ENCODE measurements around the gene ARHGAP15.

Gene ARHGAP15

GRCh38 chr2:143345887-143346787, 216.9 kb downstream of the ARHGAP15 start:
- no peak for DNase-seq

GRCh38 chr2:143347271-143347695, 218.1 kb downstream of the ARHGAP15 start:
- no peak for DNase-seq

DNA sequence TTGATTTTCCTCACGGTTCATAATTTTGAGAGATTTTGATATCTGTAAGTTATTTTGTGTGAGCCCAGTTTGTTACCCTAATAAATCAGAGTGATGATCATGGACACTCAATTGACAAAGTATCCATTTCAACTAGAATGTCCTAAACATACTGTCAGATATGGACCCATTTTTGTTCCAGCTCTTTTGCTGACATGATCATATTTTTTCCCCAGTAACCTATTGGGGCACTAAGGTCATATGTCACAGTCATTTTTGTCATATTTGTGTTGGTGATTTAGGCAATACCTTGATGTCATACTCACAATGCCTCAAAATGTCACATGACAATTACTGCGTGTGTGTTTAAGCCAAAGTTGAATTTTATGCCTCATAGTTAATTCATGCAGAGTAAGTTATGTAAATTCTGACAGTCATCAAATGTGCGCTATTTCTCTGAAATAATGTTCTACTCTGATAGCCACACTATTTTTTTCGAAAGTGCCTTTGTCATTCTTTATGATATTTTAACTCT, 218.7 kb downstream of the ARHGAP15 start:
- no peak for DNase-seq

- no peak for DNase-seq
Measured at GRCh38 chr2:143354050-143354750, 225.0 kb downstream of the ARHGAP15 start.

DNA sequence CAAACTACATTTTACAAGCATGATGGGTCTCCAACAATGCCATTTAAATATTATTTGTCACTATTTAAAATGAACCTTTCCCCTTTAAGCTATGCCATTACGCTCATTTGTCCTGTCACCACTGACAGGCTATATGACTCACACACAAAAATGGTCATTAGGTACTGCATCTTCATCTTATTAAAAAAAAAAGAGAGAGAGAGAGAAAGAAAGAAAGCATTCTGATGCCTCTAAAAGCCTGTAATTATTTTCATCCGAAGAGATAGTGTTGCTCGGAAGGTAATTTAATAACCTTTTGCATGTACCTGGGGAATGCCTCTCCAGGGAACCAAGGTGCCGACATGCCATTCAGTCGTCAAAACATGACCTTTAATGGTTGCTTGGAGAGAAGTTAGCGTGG, 226.7 kb downstream of the ARHGAP15 start:
- no peak for DNase-seq

DNA sequence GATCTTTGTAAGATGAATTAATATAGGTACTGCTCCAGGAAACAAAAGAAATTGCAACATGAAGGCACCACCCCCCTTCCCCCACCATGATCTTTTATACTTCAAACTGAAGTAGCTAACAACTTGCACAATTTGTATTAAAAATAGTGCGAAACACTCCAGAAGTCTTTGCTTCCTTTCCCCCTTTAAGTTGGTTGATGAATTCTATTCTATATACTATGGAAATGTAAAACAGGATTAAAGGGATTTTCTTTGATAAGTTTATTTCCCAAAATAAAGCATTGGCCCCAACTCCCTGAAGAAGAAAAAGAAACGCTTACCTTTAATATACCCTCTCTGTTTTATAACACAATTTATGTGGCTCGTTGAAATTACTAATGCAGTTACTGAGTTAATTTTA, 227.1 kb downstream of the ARHGAP15 start:
- DNase-seq: no peak

GRCh38 chr2:143356736-143357446, 227.7 kb downstream of the ARHGAP15 start:
- no peak for DNase-seq

DNA sequence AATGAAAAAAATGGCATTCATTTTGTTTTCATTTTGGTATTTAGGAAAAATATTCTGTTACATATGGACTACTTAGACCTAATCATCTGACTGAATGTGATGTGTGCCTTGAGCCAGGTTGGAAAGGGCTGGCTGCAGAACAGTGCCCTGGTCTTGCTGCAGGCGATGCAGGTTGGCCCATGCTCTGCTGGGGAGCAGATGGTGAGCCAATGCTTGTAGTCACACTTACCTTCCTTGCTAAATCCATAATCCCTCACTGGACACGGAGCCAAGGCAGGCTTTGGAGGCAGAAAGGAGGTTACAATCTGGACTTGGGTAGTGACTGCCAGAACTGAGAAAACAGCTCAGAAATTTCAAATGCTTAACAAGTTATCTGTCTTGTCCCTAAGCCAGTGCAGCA, 228.7 kb downstream of the ARHGAP15 start:
- no peak for DNase-seq

- DNase-seq: no peak
Measured at GRCh38 chr2:143361346-143361745, 232.1 kb downstream of the ARHGAP15 start.

- no peak for DNase-seq
Measured at GRCh38 chr2:143371616-143372015, 242.4 kb downstream of the ARHGAP15 start.

DNA sequence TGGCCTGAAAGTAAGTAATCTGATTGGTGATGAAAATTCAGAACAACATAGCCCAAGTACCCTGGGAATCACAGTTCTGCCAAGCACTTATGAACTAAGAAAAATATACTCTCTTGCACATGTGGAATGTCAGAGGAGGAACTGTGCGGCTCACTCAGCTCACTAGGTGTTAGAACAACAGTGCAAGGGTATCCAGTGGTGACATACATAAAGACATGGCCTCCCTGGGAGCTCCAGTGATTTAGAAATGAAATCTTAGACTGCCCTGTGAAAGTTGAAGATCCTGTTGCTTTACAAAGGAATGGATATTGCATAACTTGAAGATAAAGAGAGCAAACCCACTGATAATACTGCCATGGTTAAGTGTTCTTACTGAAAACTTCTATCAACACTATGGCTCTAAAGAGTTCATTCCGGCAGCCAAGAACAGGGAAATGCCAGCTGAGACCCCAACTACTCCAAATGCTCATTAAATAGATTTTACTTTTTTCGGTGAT, 246.2 kb downstream of the ARHGAP15 start:
- no peak for DNase-seq

- DNase-seq: no peak
Measured at GRCh38 chr2:143378996-143379395, 249.8 kb downstream of the ARHGAP15 start.

- no peak for DNase-seq
Measured at GRCh38 chr2:143379955-143380354, 250.7 kb downstream of the ARHGAP15 start.

GRCh38 chr2:143382573-143382972, 253.4 kb downstream of the ARHGAP15 start:
- no peak for DNase-seq

- no peak for DNase-seq
Measured at GRCh38 chr2:143383016-143383415, 253.8 kb downstream of the ARHGAP15 start.

- DNase-seq: no peak
Measured at GRCh38 chr2:143384111-143384510, 254.9 kb downstream of the ARHGAP15 start.

- no peak for DNase-seq
Measured at GRCh38 chr2:143390171-143390570, 261.0 kb downstream of the ARHGAP15 start.

GRCh38 chr2:143392358-143392757, 263.1 kb downstream of the ARHGAP15 start:
- no peak for DNase-seq

DNA sequence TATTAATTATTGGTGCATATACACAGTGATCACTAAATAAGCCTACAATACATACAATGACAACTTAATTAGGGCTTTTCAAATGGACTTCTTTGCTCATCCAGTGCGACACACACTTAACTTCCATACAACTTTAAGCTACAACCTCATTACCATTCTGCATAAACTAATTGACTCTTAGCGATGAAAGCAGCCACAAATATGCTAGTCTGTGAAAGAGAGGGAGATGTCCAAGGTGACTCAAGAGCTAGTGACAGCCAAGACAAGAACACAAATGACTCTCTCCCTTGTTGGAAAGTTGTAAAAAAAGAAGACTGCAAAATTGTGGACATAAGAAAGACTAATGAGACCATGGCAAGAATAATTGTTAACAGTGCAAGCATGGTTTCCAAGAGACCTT, 264.8 kb downstream of the ARHGAP15 start:
- DNase-seq: no peak

DNA sequence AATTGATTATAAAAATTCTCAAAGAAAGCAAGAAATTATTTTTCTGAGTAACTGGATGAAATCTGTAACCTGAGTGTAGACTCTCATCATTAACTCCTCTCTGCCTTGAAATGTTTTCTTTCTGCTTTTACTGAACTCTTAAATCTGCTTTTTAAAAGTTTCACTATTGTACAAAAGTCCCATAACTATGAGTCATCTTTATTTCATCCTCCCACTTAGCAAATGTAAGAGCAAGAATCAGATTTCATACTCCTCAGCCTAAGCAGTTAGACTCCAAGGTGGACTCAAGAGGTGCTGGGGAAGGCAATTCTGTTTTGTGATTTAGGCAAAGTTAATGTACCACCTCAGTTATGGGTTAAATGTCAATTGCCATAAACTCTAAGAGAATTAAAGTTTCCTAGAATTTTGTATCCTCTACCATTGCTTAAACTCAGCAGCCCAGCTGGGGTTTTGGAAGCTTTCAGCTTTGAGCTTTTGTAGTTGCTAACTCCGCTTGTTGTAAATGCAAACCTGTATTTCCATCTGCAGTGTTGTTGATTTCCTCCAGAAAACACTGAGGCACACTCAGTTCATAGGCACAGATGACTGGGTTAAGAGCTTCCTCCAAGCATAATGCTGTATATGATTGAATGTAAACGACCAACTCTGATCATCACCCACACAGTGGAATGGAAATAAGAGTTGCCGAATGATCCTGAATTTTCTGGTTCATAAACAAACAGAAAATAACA, 268.8 kb downstream of the ARHGAP15 start:
- DNase-seq: no peak

DNA sequence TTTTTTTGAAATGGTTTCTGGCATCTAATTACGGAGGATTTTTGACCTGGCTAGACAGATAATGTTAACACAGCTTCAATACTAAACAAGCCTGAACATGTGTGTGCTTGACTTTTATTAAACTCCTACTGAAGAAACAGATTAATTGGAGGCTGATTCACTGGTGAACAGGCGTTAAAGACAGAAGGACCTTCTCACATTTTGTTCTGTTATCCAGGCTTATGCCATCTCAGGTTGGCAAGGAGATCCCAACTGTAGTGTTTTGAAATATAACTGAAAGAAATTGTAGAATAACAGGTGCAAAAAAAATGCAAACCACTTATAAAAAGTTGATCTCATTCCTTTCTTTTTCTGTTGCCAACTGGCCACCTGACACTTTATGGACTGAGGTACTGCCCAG, 269.6 kb downstream of the ARHGAP15 start:
- DNase-seq: no peak

DNA sequence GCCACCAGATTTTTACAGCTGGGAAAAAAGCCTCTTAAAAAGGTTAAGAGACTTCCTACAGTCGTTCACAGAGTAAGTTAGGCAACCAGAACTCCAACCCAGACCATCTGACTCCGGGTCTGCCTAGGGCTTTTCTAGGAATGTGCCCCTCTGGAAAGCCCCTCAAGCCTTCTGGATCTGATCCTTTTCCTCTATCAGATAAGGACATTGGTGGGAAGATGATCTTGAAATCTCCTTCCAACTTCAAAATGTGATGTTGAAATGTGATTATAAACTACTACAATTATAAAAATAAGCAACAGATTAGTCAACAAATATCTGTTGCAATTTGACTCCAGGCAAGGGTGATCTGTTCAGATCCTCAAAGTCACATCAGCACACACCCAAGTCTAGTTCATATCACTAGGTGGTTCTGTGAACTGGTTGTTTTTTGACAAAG, 270.4 kb downstream of the ARHGAP15 start:
- DNase-seq: no peak

Data from right kidney (tissue), 1 donor.